ENCODE data around the gene TMEM258.

TMEM258 gene

GRCh38 chr11:61817471-61818202 lies 25.2 kb upstream of the TMEM258 start:
- DNase-seq: peak; percentile 28

- peak; percentile 99 for DNase-seq
Observed at GRCh38 chr11:61816736-61817455, 24.5 kb upstream of the TMEM258 start, which contains the start of gene FADS1. Gene FADS1 (minus strand): TSS chr11:61817003. CDS start chr11:61816929, 74 bp downstream.

GRCh38 chr11:61815790-61816735 lies 23.7 kb upstream of the TMEM258 start:
- DNase-seq: peak; percentile 96

- peak; percentile 99 for DNase-seq
Observed at GRCh38 chr11:61814958-61815789, 22.8 kb upstream of the TMEM258 start.

GRCh38 chr11:61814247-61814957 lies 22.0 kb upstream of the TMEM258 start:
- DNase-seq: peak; percentile 86

GRCh38 chr11:61812736-61813411 lies 20.5 kb upstream of the TMEM258 start:
- no peak for DNase-seq

GRCh38 chr11:61811831-61812230 lies 19.4 kb upstream of the TMEM258 start:
- DNase-seq: no peak

GRCh38 chr11:61810671-61811175 lies 18.3 kb upstream of the TMEM258 start:
- DNase-seq: no peak

GRCh38 chr11:61806785-61807184 lies 14.4 kb upstream of the TMEM258 start:
- no peak for DNase-seq

GRCh38 chr11:61805146-61805545 lies 12.7 kb upstream of the TMEM258 start:
- no peak for DNase-seq

- no peak for DNase-seq
Observed at GRCh38 chr11:61803889-61804647, 11.7 kb upstream of the TMEM258 start.

GRCh38 chr11:61802605-61803004 lies 10.2 kb upstream of the TMEM258 start:
- no peak for DNase-seq

- DNase-seq: peak; percentile 38
Observed at GRCh38 chr11:61800331-61801281, 8.2 kb upstream of the TMEM258 start.

- DNase-seq: no peak
Observed at GRCh38 chr11:61799665-61800284, 7.4 kb upstream of the TMEM258 start.

GRCh38 chr11:61797263-61797944 lies 5.0 kb upstream of the TMEM258 start:
- peak; percentile 88 for DNase-seq

- no peak for DNase-seq
Observed at GRCh38 chr11:61795876-61796526, 3.6 kb upstream of the TMEM258 start.

GRCh38 chr11:61795459-61795858 lies 3.1 kb upstream of the TMEM258 start:
- no peak for DNase-seq

Data from DMS53 (cell line).